Panc1 (cell line): ENCODE measurements around the gene MYH14. TPM values are rescaled to one million over a fixed set of nuclear protein-coding genes. Genes with fewer than 3 reads are reported as not detected.
"Not testable (repeated sequence)": the region's sequence is repeated elsewhere in the genome, so short reads cannot be mapped to it uniquely, and the experiment has no call there.

Experiments
- ATAC-seq: fragments of 200-7000 bp; cut with Tn5 transposase; 2 replicates; pipeline ENCODE4 v1.9.1; 2020; ENCODE audit warnings: mild to moderate bottlenecking, moderate library complexity
- BruUV-seq: library from RNA; stranded (reverse); fragments of 400-500 nt; replicated peaks from 2 replicates; lab custom pipeline; 2021; lab: Mats Ljungman, UMichigan
- CTCF ChIA-PET: fragments of 300-600 bp; sonication (Branson Sonifier 250); formaldehyde crosslinking; loops from one replicate; lab custom pipeline; 2022; ENCODE audit warnings: antibody characterized with exemption; lab: Charles Lee
- POLR2A ChIA-PET: fragments of 300-600 bp; sonication (Branson Sonifier 250); formaldehyde crosslinking; loops from one replicate; lab custom pipeline; 2022; ENCODE audit warnings: antibody characterized with exemption; lab: Charles Lee
- DNase-seq: peaks from one replicate; pipeline ENCODE4 v3.0.0-alpha.2; 2010; ENCODE audit warnings: low read depth, low spot score
- H3K27ac ChIP-seq: 2 replicates; pipeline ENCODE4 v1.5.1; 2011; ENCODE audit warnings: mild to moderate bottlenecking, low read length, inconsistent platforms
- H3K27me3 ChIP-seq: fragments of 200-500 bp; sonication (Bioruptor generic); 2 replicates; pipeline ENCODE4 v1.6.0; 2014; ENCODE audit warnings: low read length, inconsistent platforms; ENCODE audit not compliant: control insufficient read depth, insufficient read depth
- H3K36me3 ChIP-seq: fragments of 200-500 bp; sonication (Bioruptor generic); 2 replicates; pipeline ENCODE4 v1.5.1; 2014; ENCODE audit warnings: inconsistent platforms, mild to moderate bottlenecking, low read length, moderate library complexity; ENCODE audit not compliant: control insufficient read depth, insufficient read depth
- H3K4me1 ChIP-seq: 2 replicates; pipeline ENCODE4 v1.5.1; 2011; ENCODE audit warnings: inconsistent platforms, mild to moderate bottlenecking, low read length, moderate library complexity; ENCODE audit not compliant: control insufficient read depth, insufficient read depth
- H3K4me3 ChIP-seq, 2 experiments: 2 replicates each; pipeline ENCODE4 v1.5.1; 2011 to 2012; ENCODE audit warnings: low read depth in 2 of 2, low read length in 2 of 2, mild to moderate bottlenecking in 2 of 2, inconsistent platforms in 1 of 2, moderate library complexity in 1 of 2
- H3K9me3 ChIP-seq: fragments of 200-500 bp; sonication (Bioruptor generic); 2 replicates; pipeline ENCODE4 v1.5.1; 2014; ENCODE audit warnings: low read depth, mild to moderate bottlenecking, inconsistent platforms, low read length, moderate library complexity; ENCODE audit not compliant: control insufficient read depth, insufficient read depth
- CTCF ChIP-seq: fragments of 450-650 bp; IDR thresholded peaks from 2 replicates; pipeline ENCODE4 v1.5.1; 2017; ENCODE audit warnings: mild to moderate bottlenecking
- POLR2AphosphoS5 ChIP-seq: IDR thresholded peaks from 2 replicates; pipeline ENCODE4 v1.6.1; 2012; ENCODE audit warnings: mild to moderate bottlenecking, low read depth, low read length, moderate library complexity
- REST ChIP-seq, 2 experiments: IDR thresholded peaks; 2 replicates each; pipeline ENCODE4 v1.6.1; 2011 to 2012; ENCODE audit warnings: low read depth in 2 of 2, control low read depth in 1 of 2, low read length in 1 of 2, mild to moderate bottlenecking in 1 of 2, moderate library complexity in 1 of 2; ENCODE audit not compliant: insufficient read depth in 1 of 2
- SIN3A ChIP-seq: IDR thresholded peaks from 2 replicates; pipeline ENCODE4 v1.6.1; 2012; ENCODE audit warnings: low read depth, mild to moderate bottlenecking, low read length, moderate library complexity, borderline replicate concordance; ENCODE audit not compliant: insufficient read depth
- TCF7L2 ChIP-seq: IDR thresholded peaks from 2 replicates; pipeline ENCODE4 v1.6.1; 2011; ENCODE audit warnings: mild to moderate bottlenecking, low read depth, low read length, inconsistent platforms
- in situ Hi-C: cut with HindIII; loops from 2 replicates; pipeline ENCODE4 v1.10.0; 2016; ENCODE audit warnings: low sequenced_read_pairs, low pct_unique_long_range_greater_than_20kb
- intact Hi-C: fragments of 100-400 bp; cut with micrococcal nuclease; formaldehyde crosslinking; loops from one replicate; pipeline ENCODE4 v1.10.0; 2022; ENCODE audit not compliant: unreplicated experiment
- total RNA-seq: library from RNA; stranded (reverse); gene quantifications from one replicate; pipeline ENCODE4 v1.2.1, GENCODE V29; 2021; ENCODE audit not compliant: unreplicated experiment

The MYH14 gene
- total RNA-seq, 1 experiment from 2014 or later = 23.8 TPM

GRCh38 chr19:50224986-50225747 lies 21.7 kb downstream of the MYH14 start:
- no TSS peak for BruUV-seq
- in situ Hi-C loops (no loop called here), intact Hi-C loops (no loop called here)
- Histone ChIP-seq H3K27ac (no peak overlapping the region), H3K36me3 (no peaks in the 10 kb centered on the region), H3K4me1 (no peaks in the 10 kb centered on the region), H3K27me3 (no peaks in the 10 kb centered on the region), H3K4me3 (no peak overlapping the region), H3K9me3 (no peaks in the 10 kb centered on the region)
- no peak for DNase-seq
- ChIA-PET CTCF (no interaction called here), POLR2A (no interaction called here)
- ATAC-seq = peak; percentile 70; the same call in 1 of the 2 replicates
- TF ChIP-seq REST (IDR thresholded peaks at IDR 0.05; ENCODE audit: insufficient read depth in 1 of 2, low read depth in 2 of 2, low read length in 1 of 2) (no peak), TCF7L2 (no peak), POLR2AphosphoS5 (no peak), CTCF (no peak), SIN3A (no peak)

- no peak overlapping the region for H3K27ac ChIP-seq
- no TSS peak for BruUV-seq
- no peaks in the 10 kb centered on the region for H3K4me1 ChIP-seq
- in situ Hi-C loops = no loop called here
- H3K4me3 ChIP-seq = no peak overlapping the region
- intact Hi-C loops = no loop called here
- DNase-seq (no peak), ATAC-seq (no peak)
- H3K36me3 ChIP-seq = no peaks in the 10 kb centered on the region
- no peak for TF ChIP-seq CTCF
- TF ChIP-seq REST (IDR thresholded peaks at IDR 0.05; ENCODE audit: insufficient read depth in 1 of 2, low read depth in 2 of 2, low read length in 1 of 2) = no peak
- TF ChIP-seq SIN3A = no peak
- TF ChIP-seq POLR2AphosphoS5 = no peak
- TF ChIP-seq TCF7L2 = no peak
- H3K9me3 ChIP-seq = no peaks in the 10 kb centered on the region
- POLR2A ChIA-PET = no interaction called here
- CTCF ChIA-PET = no interaction called here
- H3K27me3 ChIP-seq = no peaks in the 10 kb centered on the region
Observed at GRCh38 chr19:50226536-50226935, 23.1 kb downstream of the MYH14 start.

GRCh38 chr19:50228153-50228552 lies 24.7 kb downstream of the MYH14 start:
- H3K9me3 ChIP-seq, in situ Hi-C loops, ATAC-seq, H3K27me3 ChIP-seq, H3K36me3 ChIP-seq, H3K4me1 ChIP-seq, intact Hi-C loops, H3K4me3 ChIP-seq, POLR2A ChIA-PET, H3K27ac ChIP-seq, BruUV-seq, DNase-seq: not testable (repeated sequence)
- CTCF ChIA-PET = interaction anchor here (0.6 kb wide), 1 partner anchor 37 kb away, joined by 3 read pairs; no protein-coding TSS in a partner anchor
